HUDEP-2 (cell line): ENCODE measurements around the gene TNFRSF6B.

ENCODE experiments used
- DNase-seq, 76 experiments: peaks; one replicate each; lab custom pipeline; 2025; ENCODE audit not compliant: unreplicated experiment in 76 of 76; lab: John Stamatoyannopoulos, UW

TNFRSF6B gene

GRCh38 chr20:63734946-63735858, 38.8 kb downstream of the TNFRSF6B start:
- DNase-seq = no peak

DNA sequence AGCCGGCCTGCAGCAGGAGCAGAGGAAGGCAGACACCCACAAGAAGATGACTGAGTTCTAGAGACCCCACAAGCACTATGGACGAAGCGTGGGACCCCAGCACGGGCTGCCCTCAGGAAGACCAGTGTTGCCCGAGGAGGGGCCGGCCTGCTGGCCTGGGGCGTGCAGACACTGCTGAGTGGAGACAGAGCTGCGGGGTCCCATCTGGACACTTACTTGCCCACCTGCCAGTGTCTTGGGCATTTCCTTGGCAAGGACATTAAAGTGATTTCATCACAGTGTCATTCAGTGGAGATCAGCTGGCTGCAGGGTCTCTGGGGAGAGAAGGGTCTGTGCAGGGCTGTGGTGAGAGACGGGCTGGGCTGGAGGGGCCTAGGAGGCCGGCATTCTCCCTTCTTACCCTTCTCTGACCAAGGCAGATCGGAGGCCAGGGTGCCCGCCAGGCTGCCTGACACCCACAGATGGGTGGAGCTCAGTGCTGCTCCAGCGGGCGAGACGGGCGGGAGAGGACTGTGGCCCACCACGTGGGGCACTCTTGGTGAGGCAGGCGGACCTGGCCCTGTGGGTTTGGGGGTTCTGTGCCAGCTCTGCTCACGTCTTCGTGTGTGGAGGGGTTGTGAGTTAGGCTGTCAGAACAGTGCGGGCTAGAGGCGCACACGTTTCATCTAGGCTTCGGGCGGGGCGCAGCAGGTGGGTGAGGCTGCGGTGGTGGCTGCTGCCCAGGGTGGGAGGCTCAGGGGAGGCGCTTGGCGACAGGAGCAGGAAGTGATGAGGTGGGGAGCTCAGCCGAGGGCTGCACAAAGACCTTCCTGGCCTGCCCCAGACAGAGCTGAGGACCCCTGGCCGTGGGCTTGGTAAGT, 39.6 kb downstream of the TNFRSF6B start, which contains the start of gene LIME1:
LIME1 (plus strand) TSS at position 806 of the 860 bp plus-strand sequence. CDS start 886 bp downstream, outside the sequence.
- DNase-seq = peak in 68 of 76 experiments; percentile 10 to 86 (median 63)

DNA sequence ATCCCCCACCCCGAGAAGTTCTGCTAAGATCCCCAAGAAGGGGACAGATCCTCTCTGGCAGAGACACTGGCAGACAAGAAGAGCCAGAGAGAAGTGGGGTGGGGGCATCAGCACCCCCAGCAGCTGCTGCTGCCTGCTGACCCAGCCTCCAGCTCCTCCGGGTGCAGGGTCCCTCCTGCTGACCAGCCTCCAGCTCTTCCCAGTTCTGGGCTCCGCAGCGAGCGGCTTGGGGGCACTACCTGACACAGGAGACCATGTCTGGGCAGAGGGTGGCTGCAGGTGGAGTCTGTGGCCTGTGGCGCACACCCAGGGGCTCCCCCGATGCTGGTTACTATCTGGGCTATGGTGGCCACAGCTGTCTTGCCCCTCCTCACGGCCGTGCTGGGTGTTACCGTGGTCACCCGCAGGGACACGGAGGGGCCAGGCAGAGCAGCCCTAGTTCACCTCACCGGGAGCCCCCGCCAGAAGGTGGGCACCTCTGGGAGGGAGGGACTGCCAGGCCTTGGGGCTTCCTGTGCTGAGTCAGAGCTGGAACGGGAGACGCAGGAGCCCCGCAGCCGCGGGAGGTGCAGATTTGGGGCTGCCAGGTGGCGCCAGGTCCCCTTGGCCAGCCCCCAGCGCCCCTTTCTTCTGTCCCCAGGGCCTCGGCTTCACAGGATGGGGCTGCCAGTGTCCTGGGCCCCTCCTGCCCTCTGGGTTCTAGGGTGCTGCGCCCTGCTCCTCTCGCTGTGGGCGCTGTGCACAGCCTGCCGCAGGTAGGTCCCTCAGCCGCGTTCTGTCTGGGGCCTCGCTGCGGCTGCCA, 40.6 kb downstream of the TNFRSF6B start:
- peak in 1 of 76 experiments; percentile 32 for DNase-seq

- DNase-seq = no peak
Observed at GRCh38 chr20:63737695-63737944, 41.2 kb downstream of the TNFRSF6B start.

- peak in 2 of 76 experiments; percentile 12 to 15 for DNase-seq
Observed at GRCh38 chr20:63737945-63738686, 41.7 kb downstream of the TNFRSF6B start.

DNA sequence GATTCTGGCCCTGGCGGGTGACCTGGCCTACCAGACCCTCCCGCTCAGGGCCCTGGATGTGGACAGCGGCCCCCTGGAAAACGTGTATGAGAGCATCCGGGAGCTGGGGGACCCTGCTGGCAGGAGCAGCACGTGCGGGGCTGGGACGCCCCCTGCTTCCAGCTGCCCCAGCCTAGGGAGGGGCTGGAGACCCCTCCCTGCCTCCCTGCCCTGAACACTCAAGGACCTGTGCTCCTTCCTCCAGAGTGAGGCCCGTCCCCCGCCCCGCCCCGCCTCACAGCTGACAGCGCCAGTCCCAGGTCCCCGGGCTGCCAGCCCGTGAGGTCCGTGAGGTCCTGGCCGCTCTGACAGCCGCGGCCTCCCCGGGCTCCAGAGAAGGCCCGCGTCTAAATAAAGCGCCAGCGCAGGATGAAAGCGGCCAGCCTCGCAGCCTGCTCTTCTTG, 42.3 kb downstream of the TNFRSF6B start:
- DNase-seq = peak in 7 of 76 experiments; percentile 2 to 45 (median 37)

- DNase-seq = peak in 57 of 76 experiments; percentile 3 to 73 (median 50)
Observed at GRCh38 chr20:63739130-63740069, 42.9 kb downstream of the TNFRSF6B start, which contains the start of gene SLC2A4RG. SLC2A4RG (plus strand) TSS chr20:63739776; CDS start chr20:63739913, 137 bp downstream.

DNA sequence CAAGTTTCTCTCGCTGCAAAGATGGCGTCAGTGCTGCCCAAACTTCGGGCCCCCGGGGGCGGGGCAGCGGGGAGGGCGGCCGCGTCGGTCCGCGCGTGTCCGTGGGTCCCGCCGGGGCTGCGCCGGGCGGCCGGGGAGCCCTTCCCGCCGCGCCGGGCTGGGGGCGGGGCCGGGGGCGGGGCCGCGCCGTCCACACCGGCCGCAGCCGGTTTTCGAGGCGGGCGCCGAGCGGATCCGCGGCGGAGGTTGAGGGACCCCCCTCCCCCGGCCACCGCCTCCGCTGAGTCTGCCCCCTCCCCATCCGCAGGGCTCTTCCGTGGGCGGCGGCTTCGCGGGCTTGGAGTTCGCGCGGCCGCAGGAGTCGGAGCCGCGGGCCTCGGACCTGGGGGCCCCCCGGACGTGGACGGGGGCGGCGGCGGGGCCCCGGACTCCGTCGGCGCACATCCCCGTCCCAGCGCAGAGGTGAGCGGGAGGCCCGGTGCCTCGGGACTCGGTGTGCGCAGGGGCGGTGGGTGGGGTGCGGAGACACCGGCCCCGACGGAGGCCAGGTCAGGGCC, 43.7 kb downstream of the TNFRSF6B start:
- peak in 3 of 76 experiments; percentile 5 to 11 (median 9) for DNase-seq

DNA sequence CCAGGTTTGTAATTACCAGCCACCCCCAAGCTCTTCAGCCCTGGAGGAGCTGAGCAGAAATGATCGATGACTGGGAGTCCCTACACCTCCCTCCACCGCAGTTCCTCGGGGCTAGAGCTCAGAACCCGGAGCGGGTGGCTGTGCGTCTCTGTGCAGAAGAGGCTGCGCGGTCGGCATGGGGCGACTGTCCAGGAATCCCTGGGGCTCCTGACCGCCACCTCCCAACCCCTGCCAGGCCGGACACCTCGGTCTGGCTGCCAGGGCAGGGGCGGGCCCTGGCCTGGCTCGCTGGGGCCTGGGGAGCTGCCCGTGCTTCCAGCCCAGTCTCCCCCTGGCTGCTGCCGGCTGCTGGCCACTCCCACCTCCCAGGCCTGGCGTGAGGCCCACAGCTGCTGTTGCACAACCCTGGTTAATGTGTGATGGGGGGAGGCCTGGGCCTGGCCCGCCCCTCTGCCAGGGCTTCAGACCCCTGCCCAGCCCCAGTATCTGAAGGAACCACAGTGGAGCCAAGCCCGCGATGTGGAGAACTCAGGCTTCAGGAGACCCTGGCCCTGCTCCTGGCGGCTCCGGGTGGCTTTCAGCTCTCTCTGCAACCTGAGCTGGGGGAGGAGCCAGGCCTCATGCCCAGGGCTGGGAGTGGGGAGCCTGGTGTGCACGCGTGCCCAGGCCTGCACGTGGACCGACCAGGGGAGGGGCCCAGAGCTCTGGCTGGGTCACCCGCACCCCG, 44.3 kb downstream of the TNFRSF6B start:
- DNase-seq = peak in 69 of 76 experiments; percentile 5 to 83 (median 64)

GRCh38 chr20:63741354-63741675, 44.9 kb downstream of the TNFRSF6B start:
- no peak for DNase-seq

DNA sequence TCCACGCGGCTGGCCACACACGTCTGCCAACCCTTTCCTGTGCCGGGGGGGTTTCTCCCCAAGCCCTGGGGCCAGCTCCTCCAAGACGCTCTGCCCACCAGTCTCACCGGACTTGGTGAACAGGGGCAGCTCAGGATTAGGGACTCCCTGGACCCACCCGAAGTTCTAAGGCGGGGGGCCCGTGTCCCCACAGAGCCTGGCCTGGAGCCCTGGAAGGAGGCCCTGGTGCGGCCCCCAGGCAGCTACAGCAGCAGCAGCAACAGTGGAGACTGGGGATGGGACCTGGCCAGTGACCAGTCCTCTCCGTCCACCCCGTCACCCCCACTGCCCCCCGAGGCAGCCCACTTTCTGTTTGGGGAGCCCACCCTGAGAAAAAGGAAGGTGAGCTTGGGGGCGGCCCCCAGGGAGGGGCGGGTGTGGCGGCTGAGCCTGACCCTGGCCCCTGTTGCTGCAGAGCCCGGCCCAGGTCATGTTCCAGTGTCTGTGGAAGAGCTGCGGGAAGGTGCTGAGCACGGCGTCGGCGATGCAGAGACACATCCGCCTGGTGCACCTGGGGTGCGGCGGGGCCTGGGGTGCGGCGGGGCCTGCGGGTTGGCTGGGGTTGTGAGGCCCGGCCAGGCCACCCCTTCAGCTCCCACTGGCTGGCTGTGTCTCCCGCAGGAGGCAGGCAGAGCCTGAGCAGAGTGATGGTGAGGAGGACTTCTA, 45.4 kb downstream of the TNFRSF6B start:
- no peak for DNase-seq

DNA sequence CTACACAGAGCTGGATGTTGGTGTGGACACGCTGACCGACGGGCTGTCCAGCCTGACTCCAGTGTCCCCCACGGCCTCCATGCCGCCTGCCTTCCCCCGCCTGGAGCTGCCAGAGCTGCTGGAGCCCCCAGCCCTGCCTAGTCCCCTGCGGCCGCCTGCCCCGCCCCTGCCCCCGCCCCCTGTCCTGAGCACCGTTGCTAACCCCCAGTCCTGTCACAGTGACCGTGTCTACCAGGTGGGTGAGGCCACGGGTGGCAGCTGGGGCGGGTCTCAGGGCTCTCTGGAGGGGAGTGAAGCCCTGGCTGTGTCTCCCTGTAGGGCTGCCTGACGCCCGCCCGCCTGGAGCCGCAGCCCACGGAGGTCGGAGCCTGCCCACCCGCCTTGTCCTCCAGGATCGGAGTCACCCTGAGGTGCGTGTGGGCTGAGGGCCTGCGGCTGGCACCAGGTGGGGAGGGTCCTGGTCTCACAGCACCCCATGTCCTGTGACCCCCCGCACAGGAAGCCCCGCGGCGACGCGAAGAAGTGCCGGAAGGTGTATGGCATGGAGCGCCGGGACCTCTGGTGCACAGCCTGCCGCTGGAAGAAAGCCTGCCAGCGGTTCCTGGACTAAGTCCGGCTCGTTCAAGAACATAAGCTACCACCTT, 46.1 kb downstream of the TNFRSF6B start:
- DNase-seq = no peak

- no peak for DNase-seq
Observed at GRCh38 chr20:63743210-63743970, 46.9 kb downstream of the TNFRSF6B start.

GRCh38 chr20:63744158-63744557, 47.7 kb downstream of the TNFRSF6B start:
- no peak for DNase-seq

- no peak for DNase-seq
Observed at GRCh38 chr20:63744574-63745423, 48.3 kb downstream of the TNFRSF6B start.
